Lung (tissue), 12 donors: ENCODE data around the gene PIK3CG. TPM values are rescaled to one million over a fixed set of nuclear protein-coding genes. Genes with fewer than 3 reads are reported as not detected.

Experiments used
- ATAC-seq: fragments of 200-7000 bp; cut with Tn5 transposase; one replicate; pipeline ENCODE4 v1.9.1; 2020; ENCODE audit warnings: moderate number of reproducible peaks; ENCODE audit not compliant: insufficient read depth, low FRiP score
- DNase-seq, 3 donors: peaks; one replicate each; pipeline ENCODE4 v3.0.0-alpha.2; 2013 to 2017
- H3K27ac ChIP-seq, 2 donors: one replicate each; pipeline ENCODE4 v1.5.1; 2013; ENCODE audit warnings: mild to moderate bottlenecking in 2 of 2, moderate library complexity in 2 of 2, control low read depth in 1 of 2, inconsistent platforms in 1 of 2, low read depth in 1 of 2, low read length in 1 of 2
- H3K27me3 ChIP-seq, 3 donors: one replicate each; pipeline ENCODE4 v1.5.1; 2013; ENCODE audit warnings: low read length in 2 of 3; ENCODE audit not compliant: control insufficient read depth in 3 of 3, insufficient read depth in 3 of 3
- H3K36me3 ChIP-seq, 4 donors: one replicate each; pipeline ENCODE4 v1.5.1; 2013; ENCODE audit warnings: low read length in 4 of 4, mild to moderate bottlenecking in 1 of 4, moderate library complexity in 1 of 4; ENCODE audit not compliant: control insufficient read depth in 4 of 4, insufficient read depth in 4 of 4
- H3K4me1 ChIP-seq, 5 donors: one replicate each; pipeline ENCODE4 v1.5.1; 2013; ENCODE audit warnings: low read length in 5 of 5, mild to moderate bottlenecking in 2 of 5, moderate library complexity in 1 of 5; ENCODE audit not compliant: control insufficient read depth in 5 of 5, insufficient read depth in 5 of 5
- H3K4me3 ChIP-seq: one replicate; pipeline ENCODE4 v1.5.1; 2013; ENCODE audit warnings: mild to moderate bottlenecking, control low read depth, moderate library complexity
- H3K9ac ChIP-seq, 2 donors: one replicate each; pipeline ENCODE4 v1.5.1; 2013; ENCODE audit warnings: low read length in 2 of 2, control low read depth in 1 of 2; ENCODE audit not compliant: insufficient read depth in 1 of 2
- H3K9me3 ChIP-seq, 4 donors: one replicate each; pipeline ENCODE4 v1.5.1; 2013; ENCODE audit warnings: low read length in 3 of 4, mild to moderate bottlenecking in 1 of 4, moderate library complexity in 1 of 4; ENCODE audit not compliant: control insufficient read depth in 4 of 4, insufficient read depth in 3 of 4
- CTCF ChIP-seq: IDR thresholded peaks from 2 replicates; pipeline ENCODE4 v1.5.1; 2012; ENCODE audit warnings: mild to moderate bottlenecking; ENCODE audit errors: control extremely low read depth, extremely low read depth
- WGBS, 2 donors: extraction: QIAGEN DNeasy Blood & Tissue Kit; methylation state at CpG; one replicate each; pipeline ENCODE4 v1.1.7; 2013; 5-methylcytosine and 5-hydroxymethylcytosine counted together
- polyA plus RNA-seq, 2 donors: library from polyadenylated mRNA; stranded (reverse); fragments of 200-250 nt; gene quantifications; one replicate each; pipeline ENCODE4 v1.2.1, GENCODE V29; 2013
- total RNA-seq, 2 donors: library from RNA; depleted of rRNA in 1 of 2; stranded (reverse); fragments of >200 nt in 1 of 2; gene quantifications; one replicate each; pipeline ENCODE4 v1.2.1, GENCODE V29; 2014 to 2021
- donor health status: control.
- donor health status: control.
- donor health status: Bipolar disorder and iron deficiency.
- donor health status: healthy.
- donor health status: DM: yes; HTN: yes; CAD: no.

Gene PIK3CG
- total and polyA plus RNA-seq, 4 donors: 0.61 to 10.8 (median 6.8) TPM

- no peak overlapping the region for H3K27ac ChIP-seq
- DNase-seq: no peak
- no peak overlapping the region for H3K4me3 ChIP-seq
- no peaks in the 10 kb centered on the region for H3K27me3 ChIP-seq
- H3K9me3 ChIP-seq: no peaks in the 10 kb centered on the region
- no peaks in the 10 kb centered on the region for H3K36me3 ChIP-seq
- no peak for ATAC-seq
- 91 to 97% methylated on average over 9 of the region's 9 CpGs for WGBS, 2 donors
- no peak for TF ChIP-seq CTCF
- no peak overlapping the region for H3K9ac ChIP-seq
- no peaks in the 10 kb centered on the region for H3K4me1 ChIP-seq
Measured at GRCh38 chr7:106853250-106853908, 11.7 kb upstream of the PIK3CG start.

DNA sequence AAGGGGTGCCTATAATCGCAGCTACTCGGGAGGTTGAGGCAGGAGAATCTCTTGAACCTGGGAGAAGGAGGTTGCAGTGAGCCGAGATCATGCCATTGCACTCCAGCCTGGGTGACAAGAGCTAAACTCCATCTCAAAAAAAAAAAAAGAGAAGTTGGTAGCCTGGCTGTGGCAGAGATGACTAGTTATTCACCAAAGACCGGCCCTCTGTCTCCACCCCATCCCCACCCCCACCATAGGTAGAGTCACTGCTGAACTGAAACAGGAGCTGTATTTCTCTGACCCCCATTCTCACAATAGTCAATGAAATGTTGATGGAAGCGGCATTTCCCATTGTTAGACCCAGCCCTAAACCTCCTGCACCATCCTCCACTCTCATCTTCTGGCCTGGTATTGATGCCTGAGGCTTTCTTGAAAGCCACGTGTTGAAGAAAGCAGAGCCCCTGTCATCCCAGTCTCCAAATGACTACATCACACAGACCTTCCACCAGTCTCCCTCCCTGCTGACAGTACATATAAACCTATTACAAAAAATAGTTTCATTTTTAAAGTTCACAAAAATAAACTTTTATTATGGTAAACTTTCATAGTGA lies 9.4 kb upstream of the PIK3CG start:
- no peaks in the 10 kb centered on the region for H3K27me3 ChIP-seq
- WGBS, 2 donors: 89 to 90% methylated on average over 6 of the region's 6 CpGs
- DNase-seq (no peak), ATAC-seq (no peak)
- no peak for TF ChIP-seq CTCF
- H3K27ac ChIP-seq: no peak overlapping the region
- no peak overlapping the region for H3K9ac ChIP-seq
- H3K9me3 ChIP-seq: no peaks in the 10 kb centered on the region
- no peak overlapping the region for H3K4me3 ChIP-seq
- no peaks in the 10 kb centered on the region for H3K36me3 ChIP-seq
- peaks cover 0 to 7% (median 0%) of the 10 kb centered on the region in 5 donors for H3K4me1 ChIP-seq

GRCh38 chr7:106858618-106859532 lies 6.2 kb upstream of the PIK3CG start:
- no peak overlapping the region for H3K27ac ChIP-seq
- 59 to 61% methylated on average over 10 of the region's 10 CpGs for WGBS, 2 donors
- H3K4me3 ChIP-seq: no peak overlapping the region
- H3K4me1 ChIP-seq: peaks cover 0 to 10% (median 3%) of the 10 kb centered on the region in 5 donors
- TF ChIP-seq CTCF: no peak
- ATAC-seq: no peak
- H3K9ac ChIP-seq: no peak overlapping the region
- DNase-seq: peak; percentile 39 to 68 (median 60)
- no peaks in the 10 kb centered on the region for H3K9me3 ChIP-seq
- no peaks in the 10 kb centered on the region for H3K36me3 ChIP-seq
- H3K27me3 ChIP-seq: no peaks in the 10 kb centered on the region
